GM19328 (cell line): ENCODE data around the gene ADGRG7.
A peak's percentile ranks its signal among the peaks of the same experiment; 100 is the strongest.
"Not testable (repeated sequence)": the region's sequence is repeated elsewhere in the genome, so short reads cannot be mapped to it uniquely, and the experiment has no call there.

ENCODE experiments used
- ATAC-seq: cut with Tn5 transposase; IDR thresholded peaks from one replicate; pipeline ENCODE4 v1.9.1; 2021; ENCODE audit warnings: mild to moderate bottlenecking, moderate library complexity; ENCODE audit not compliant: unreplicated experiment

Gene ADGRG7

DNA sequence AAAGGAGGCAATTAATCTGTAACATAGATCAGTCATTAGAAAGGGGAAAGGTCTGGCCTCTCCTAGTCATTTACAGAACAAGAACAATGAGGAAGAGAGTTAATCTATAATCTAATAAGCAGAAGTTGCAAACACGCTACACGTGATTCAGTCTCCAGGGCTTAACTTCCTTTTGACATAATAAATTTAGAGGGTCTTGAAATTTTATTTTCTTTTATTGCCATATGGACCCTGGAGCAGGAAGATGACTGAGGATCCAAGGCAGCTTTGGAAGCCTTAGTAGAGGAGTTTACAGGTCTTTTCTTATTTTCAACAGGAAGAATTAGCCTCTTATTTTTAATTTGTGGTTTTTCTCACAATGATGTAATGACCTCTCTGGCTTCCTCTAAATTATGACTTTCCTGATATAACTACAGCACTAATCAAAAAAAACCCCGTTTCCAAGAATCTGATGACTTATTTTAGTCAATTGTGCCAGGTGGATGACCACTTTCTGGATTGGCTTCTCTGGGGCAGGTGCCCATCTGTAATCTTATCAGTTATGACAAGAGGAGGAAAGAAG is 32.2 kb downstream of the ADGRG7 start:
- ATAC-seq, result no peak

- no peak for ATAC-seq
Measured at GRCh38 chr3:100645913-100646312, 36.5 kb downstream of the ADGRG7 start.

GRCh38 chr3:100647171-100647570 is 37.8 kb downstream of the ADGRG7 start:
- ATAC-seq, result no peak

GRCh38 chr3:100647657-100648056 is 38.3 kb downstream of the ADGRG7 start:
- no peak for ATAC-seq

DNA sequence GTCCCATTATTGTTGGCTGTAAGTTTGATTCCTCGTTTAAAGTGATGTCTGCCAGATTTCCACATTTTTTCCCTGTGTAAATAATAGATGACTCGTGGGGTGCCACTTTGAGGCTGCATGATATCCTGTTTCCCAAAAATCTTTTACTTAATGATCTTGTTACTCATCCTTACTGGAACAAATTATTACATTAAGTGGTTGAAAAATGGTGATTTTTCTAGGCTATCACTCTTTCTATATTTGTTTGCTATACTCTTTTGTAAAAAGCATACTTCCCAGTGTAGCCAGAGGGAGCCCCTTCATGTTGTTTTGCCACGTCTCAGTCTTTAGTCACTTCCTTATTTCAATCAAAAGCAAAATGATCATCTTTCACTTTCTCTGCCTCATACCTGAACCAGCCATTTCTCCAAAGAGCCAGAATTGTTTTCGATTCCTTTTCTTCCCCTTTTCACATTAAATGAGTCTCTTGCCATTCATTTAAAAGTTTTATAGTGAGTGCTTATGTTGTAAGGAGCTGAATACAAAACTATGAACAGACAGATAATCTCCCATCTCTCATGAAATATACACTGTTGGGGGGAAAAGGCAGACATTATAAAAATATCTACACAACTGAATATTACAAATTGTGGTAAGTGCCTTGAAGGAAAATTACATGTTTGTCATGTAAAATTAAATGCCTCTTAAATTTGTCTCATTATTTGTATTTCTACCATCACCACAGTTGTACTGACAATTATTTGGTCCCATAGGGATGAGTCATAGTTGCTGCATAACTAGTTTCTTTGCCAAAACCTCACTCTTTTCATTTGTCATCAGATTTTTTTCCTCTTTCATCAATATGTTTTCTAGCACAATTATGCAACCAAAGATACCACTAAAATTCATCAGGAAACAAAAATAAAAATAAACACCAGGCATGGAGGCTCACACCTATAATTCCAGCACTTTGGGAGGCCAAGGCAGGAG is 41.5 kb downstream of the ADGRG7 start:
- ATAC-seq, result peak; percentile 97

DNA sequence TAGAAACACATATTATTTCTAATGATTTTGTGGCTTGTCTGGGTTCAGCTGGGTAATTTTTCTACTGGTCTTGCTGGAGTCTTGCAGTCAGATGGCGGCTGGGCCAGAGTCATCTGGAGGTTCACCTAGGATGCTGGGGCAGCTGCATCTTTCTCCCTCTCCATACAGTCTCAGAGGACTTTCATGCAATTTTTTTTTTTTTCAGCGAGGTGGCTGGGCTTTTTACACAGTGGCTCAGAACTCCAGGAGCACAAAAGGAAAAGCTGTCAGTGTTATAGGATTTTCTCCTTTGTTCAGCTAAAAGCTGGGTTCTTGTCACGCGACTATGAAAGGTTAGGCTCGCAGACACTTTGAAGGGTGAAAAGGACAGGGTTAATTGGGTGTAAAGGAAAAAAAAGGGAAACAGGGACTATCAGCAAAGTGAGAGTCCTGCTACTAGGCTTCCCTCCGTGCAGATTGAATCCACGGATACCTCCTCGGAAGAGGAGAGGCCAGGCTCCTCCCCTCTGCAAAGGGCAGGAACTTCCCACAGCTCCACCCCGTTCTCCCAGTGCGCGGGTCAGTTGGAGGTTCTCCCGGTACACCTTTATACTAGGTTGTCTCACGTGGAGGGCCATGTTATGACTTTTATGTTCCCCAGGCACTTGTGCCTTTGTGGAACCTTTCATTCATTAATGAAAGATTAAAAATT is 44.3 kb downstream of the ADGRG7 start:
- ATAC-seq, result no peak

DNA sequence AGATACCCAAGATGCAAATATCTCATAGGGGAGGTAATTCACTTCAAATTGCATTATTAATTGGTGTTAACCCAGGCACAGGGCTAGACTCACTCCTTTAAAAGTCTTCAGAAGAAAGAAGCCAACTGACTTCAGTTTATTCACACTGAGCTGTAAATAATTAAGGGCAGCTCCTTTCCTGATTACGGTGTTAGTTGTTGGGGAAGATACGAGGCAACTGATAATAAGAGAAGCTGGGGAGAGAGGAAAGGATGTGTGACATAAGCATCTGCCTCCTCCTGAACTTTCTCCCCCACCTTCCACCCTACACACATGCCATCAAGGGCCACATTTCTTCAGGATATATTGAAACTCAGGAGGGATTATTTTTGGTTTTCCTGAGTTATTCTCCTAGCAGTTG is 47.5 kb downstream of the ADGRG7 start:
- ATAC-seq, result no peak

- ATAC-seq, result not testable (repeated sequence)
Measured at GRCh38 chr3:100661294-100661693, 51.9 kb downstream of the ADGRG7 start.

DNA sequence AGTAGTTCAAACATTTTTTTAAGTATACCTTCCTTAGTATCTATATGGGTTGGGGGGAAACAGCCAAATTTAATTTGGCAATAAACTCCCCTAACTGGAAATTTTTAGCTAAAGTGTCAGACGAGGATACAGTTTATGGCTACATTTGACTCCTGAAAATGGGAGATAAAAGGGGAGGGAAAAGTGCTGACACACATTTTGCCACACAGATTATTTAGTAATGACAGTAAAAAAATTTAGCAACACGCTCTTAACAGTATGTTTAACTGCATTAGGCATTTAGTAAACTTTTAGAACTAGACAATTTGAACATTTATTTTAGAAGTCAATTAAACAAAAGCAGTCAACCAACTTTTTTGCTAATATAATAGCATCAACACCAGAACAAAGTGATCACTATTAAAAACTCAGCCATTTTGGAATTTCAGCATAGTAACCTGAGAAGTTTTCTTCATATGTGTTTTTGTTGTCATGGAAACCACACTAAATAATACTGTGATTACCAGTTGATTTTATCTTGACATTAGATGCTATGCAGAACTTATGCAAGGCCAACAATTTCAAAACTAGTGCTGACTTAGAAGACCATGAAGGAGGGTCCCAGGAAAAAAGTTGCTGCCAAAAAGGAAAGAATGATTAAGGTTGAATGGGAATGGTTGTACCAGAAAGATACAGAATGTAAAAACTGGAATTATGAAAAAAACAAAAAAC is 52.9 kb downstream of the ADGRG7 start:
- no peak for ATAC-seq

DNA sequence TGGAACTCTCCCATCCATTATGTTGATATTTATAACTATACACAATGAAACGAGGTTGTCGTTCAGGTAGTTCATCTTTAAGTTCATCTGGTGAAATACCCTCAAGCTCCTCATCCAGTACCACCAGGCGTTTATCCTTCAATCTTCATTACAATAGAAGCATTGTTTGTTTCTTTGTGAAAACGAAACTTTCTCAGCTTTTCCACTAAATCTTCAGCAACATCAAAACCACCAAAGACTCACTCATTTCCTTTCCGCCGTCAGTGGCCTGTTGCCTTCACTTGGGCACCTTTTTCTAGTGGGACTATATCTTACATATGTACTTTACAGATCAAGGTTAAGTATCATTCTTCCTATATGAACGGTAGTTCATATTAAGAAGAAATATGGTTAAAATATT is 55.8 kb downstream of the ADGRG7 start:
- ATAC-seq, result no peak

- ATAC-seq, result not testable (repeated sequence)
Measured at GRCh38 chr3:100666699-100667098, 57.3 kb downstream of the ADGRG7 start.

GRCh38 chr3:100667316-100667715 is 57.9 kb downstream of the ADGRG7 start:
- not testable (repeated sequence) for ATAC-seq

DNA sequence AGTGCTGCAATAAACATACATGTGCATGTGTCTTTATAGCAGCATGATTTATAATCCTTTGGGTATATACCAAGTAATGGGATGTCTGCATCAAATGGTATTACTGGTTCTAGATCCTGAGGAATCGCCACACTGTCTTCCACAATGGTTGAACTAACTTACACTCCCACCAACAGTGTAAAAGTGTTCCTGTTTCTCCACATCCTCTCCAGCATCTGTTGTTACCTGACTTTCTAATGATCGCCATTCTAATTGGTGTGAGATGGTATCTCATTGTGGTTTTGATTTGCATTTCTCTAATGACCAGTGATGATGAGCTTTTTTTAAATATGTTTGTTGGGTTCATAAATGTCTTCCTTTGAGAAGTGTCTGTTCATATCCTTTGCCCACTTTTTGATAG is 61.6 kb downstream of the ADGRG7 start:
- ATAC-seq, result not testable (repeated sequence)

DNA sequence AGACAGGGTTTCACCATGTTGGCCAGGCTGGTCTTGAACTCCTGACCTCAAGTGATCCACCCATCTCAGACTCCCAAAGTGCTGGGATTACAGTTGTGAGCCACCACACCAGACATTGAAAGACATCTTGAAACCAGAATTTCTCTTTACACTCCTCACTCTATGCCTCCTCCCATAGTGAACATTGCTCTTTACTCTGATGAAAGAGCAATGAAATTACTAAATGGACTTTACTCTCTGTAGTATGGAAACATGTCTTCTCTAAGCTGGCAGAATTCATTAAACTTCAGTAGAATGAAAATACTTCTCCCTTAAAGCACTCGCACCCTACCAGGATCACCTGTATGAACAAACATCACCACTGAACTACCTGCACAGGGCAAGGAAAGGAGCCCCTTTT is 72.1 kb downstream of the ADGRG7 start:
- no peak for ATAC-seq

- ATAC-seq, result no peak
Measured at GRCh38 chr3:100682056-100682853, 72.9 kb downstream of the ADGRG7 start.

- ATAC-seq, result no peak
Measured at GRCh38 chr3:100682854-100683760, 73.7 kb downstream of the ADGRG7 start.

- ATAC-seq, result no peak
Measured at GRCh38 chr3:100693225-100693624, 83.8 kb downstream of the ADGRG7 start.

DNA sequence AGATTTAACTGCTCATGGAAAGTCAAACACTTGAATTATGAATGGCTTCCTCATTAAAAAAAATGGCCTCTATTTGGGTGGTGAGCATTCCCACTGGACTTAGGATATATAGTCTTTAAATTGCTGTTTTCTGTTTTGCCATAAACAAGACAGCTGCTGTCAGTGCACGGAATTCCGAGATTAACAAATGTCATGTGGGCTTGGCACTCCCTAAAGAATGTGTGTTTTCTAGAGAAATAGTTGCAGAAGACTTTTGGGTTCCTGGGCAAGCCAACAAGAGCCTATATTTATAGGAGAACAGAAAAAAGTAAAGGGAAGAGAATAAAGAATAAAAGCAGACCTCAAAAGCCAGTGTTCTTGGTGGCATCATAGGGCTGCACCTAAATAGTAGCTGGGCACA is 86.3 kb downstream of the ADGRG7 start:
- ATAC-seq, result no peak

DNA sequence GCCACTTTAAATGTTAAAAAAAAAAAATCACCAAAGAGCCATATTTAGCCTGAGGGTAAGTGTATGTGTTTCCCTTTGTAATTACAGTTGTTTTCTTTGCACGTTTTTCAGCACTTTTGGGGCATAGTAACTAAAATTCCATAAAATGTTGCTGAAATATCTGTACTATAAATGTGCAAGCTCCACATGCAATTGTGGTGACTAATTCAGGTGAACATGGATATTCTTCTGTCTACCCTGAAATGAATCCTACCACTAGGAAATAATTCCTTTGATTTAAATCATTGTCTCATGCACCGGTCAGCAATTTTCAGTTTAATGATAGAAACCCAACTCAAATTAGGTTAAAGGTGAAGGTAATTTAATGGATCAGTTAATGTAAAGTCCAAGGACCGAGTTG is 86.8 kb downstream of the ADGRG7 start:
- ATAC-seq, result no peak
